Stimulated activated CD8-positive, alpha-beta memory T cell treated with anti-CD3 and anti-CD28 coated beads, Interleukin-2, amount 100 ng/mL, for 48 hours (primary cell): ENCODE results near the gene NRG3.
"Not testable (repeated sequence)": the region's sequence is repeated elsewhere in the genome, so short reads cannot be mapped to it uniquely, and the experiment has no call there.

Experiments used
- DNase-seq, 2 donors: peaks; one replicate each; pipeline ENCODE4 v3.0.0-alpha.2; 2020; ENCODE audit warnings: low read depth in 2 of 2

NRG3 gene

DNA sequence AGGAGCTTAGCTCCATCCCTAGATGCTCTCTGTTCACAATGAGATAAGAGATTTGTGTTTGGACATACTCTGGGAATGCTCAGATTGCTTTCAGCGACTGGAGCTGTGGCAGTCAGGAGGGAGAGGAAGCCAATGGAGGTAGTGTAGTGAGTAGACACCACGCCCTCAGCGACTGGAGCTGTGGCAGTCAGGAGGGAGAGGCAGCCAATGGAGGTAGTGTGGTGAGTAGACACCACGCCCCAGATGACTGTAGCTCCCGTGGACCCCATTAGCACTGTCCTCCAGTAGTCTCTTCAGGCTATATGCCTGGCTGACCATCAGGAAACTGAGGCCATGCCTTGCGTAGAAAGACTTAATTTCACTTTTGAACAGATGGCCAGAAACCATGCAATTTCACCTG is 1033.8 kb downstream of the NRG3 start:
- DNase-seq, result no peak

DNA sequence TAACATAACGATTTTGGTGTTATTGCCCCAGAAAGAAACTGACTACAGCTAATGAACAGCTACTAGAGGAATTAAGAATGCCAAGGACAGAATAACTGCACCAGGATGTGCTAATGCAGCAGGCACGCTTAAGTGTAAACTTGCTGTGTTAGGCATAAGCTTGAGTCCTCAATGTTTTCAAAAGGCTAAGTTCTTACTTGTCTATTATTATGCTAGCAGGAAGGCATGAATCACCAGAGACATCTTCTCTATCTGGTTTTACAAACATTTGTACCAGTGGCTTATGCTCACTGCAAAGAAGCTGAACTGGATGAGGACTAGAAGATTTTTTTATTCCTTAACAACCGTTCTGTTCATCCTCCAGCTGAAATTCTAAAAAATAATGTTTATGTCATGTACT is 1035.3 kb downstream of the NRG3 start:
- DNase-seq, result no peak

DNA sequence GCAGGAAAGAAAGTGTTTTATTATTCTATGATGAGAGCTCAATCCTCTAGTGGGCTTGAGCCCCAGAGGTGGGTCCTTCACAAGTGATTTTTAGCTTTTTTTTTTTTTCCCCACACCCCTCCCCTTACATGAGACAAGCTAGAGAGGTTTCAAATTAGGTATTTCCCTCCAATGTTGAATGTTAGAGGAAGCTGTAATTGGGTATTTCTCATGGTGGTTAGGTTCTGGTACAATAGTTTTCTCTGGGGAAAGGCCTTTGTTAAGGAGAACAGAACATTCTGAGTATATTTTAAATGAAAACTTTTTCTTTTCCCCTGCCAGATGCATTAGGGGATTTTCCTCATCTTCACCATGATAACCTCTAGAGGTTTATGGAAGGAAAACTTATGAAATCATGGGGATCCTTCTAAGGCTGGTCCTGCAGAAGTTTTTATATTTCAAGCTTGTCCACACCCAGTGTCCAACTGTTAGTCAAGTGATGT is 1039.7 kb downstream of the NRG3 start:
- DNase-seq, result no peak

DNA sequence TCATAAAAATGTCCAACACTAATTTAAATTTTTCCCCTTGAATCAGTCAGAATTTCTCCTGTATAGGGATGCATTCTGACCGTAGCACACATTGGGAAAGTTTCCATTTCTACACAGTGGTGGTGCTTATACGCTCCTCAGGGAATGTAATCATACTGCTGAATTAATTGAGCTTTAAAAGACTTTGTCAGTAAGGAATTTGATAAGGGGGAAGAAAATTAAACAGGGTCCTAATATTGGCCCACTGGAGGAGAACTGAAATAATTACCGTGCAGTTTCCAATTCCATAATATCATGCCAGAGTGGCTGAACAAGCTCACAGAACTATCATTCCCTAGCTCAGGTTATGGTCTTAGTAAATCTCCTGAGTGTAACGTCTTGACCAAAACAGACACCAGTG is 1041.9 kb downstream of the NRG3 start:
- no peak for DNase-seq

DNA sequence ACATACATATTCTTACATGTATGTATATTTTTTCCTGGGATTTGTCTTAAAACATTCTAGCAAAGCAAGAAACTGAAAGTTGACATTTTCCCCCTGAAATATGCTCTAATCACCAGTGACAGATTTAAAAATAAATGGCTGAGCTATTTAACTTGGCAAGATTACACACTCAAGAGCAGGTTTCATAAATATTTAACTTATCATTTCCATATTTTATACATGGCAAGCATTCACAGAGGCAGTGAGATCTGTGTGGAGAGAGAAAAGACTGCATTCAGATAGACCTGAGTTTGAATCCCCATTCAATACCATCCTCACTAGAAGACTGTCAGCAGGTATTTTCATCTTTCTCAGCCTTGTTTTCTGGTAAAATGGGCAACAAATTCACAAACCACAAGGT is 1043.0 kb downstream of the NRG3 start:
- DNase-seq, result no peak

DNA sequence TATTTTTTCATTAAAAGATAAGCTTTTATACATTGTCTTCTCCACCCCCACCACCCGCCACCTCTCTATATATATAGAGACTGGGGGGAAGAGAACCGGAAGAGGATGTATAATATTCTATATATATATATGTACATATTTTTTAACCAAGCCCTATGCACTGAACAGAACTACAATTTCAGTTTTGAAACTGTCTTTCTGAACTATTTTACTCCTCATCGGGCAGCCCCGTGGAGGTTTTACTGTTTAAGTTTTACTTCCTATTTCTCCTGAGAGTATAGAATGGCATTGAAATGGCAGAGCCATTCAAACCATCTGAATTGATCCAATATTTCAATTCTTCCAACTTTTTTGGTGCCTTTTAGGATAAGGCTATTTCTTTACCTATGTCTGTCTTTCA is 1047.1 kb downstream of the NRG3 start:
- DNase-seq, result no peak

DNA sequence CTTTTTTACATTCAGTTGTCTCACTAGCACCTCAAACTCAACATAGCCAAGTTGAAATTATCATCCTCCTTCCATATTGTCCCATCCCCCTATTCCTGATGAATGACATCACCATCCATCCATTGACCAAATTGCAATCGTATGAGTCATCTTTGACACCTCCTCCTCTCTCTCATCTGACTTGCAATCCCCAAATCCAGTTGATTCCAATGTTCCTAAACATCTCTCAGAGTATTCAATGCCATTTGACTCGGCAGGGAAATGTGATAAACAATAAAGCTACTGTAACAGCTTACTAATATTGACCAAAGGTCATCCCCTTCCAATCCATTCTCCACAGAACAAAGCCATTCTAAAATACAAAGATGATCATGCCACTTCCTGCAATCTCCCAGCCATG is 1047.8 kb downstream of the NRG3 start:
- no peak for DNase-seq

DNA sequence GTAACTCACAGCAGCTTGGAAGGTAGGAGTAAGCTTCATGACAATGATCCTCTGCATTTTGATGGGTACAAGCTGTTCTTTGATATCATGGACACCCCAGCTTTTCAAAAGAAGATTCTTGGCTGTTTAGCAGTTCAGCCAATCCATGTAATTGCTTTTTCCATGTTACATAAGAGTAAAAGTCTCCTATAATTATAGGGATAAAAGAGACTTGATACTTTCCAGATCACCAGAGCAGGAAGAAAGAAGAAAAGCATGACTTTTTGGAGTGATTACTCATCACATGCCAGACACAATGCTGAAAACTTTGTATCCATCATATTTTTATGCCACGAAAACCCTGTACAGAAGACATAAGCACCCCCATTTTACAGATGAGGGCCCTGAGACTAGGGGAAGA is 1049.7 kb downstream of the NRG3 start:
- DNase-seq, result no peak

DNA sequence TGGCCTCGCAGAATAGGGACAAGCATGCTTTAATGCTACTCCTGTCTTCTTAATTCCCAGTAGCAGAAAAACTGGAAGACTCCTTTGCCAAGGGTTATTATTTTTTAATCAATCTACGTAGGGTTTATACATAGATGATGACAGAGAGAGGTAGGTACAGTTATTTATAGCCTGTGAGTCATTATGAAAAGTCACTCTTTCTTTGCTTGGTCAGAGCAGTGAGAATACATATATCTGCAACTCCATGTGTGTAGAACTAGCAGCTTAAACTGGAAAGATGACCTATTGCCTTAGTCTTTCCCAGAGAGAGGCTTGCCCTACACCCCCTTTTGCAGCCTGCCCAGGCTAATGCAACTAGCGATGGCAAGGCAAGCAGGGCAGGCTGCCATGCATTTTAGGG is 1050.6 kb downstream of the NRG3 start:
- DNase-seq, result no peak

DNA sequence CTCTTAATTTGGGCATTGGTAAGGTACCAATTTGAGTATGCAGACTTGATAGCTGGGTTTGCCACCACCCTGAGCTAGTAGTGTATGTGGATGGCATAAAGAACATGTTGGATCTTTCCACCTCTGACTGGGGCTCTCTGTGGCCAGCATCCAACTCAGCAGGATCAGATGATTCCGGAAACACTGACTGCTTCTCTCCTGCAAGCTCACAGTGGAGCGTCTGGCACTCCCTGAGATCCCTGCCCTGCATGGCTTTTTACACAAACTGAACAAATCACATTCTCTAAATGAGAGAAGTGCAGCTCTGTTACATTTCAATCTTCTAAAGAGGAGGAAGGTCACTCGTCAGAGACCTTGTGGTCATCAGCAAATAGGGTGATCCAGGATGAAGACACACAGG is 1057.5 kb downstream of the NRG3 start:
- no peak for DNase-seq

DNA sequence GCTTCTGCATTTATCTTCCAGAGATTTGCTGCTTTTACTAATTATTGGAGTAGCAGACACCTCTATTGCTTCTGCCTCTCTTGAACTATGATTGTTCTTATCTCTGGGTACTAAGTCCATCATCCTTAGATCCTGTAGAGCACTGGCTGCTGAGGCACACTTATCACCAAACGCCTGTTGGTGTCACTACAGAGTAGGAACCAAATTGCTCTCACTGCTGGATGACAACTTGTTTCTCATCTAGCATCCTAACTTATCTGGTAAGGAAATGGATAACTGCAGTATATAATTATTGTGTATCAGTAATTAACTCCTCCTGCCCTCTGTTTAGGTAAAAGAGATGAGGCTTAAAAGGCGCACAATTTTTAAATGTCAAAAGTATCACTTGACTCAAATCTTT is 1059.4 kb downstream of the NRG3 start:
- no peak for DNase-seq

DNA sequence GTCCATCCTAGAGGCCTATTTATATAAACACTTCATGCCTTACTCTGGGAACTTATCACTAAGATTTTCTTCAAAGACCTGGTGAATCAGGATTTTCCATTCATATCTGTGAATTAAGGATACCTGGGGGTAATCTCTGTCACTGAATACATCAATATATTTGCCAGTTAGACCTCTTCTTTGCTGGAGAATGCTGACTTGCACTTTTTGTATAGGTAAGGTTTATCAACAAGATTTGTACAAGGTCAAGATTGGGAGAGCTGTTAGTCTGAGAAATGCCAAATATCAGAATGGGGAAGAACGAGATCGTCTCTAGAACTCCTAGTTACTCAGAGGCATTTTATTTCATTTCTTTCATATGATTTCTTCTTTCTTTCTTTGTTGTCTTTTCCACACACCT is 1060.0 kb downstream of the NRG3 start:
- no peak for DNase-seq

DNA sequence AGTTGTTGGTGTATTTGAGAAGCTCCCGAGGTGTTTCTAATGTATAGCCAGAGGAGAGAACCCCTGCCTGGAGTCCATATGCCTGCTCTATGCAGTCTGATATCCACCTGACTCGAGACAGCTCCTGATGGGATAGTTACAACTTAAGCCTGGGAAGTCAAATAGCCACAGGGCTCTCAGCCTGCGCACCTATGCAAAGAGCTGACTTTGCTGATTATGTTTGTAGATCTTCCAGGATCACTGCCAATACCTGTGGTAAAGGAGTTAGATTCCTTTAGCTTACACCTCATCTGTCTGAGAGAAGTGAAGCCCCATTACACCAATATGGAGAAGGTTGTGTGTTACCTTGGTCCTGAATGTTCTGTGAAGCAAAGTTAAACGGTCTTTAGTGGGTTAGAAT is 1063.3 kb downstream of the NRG3 start:
- DNase-seq, result no peak

DNA sequence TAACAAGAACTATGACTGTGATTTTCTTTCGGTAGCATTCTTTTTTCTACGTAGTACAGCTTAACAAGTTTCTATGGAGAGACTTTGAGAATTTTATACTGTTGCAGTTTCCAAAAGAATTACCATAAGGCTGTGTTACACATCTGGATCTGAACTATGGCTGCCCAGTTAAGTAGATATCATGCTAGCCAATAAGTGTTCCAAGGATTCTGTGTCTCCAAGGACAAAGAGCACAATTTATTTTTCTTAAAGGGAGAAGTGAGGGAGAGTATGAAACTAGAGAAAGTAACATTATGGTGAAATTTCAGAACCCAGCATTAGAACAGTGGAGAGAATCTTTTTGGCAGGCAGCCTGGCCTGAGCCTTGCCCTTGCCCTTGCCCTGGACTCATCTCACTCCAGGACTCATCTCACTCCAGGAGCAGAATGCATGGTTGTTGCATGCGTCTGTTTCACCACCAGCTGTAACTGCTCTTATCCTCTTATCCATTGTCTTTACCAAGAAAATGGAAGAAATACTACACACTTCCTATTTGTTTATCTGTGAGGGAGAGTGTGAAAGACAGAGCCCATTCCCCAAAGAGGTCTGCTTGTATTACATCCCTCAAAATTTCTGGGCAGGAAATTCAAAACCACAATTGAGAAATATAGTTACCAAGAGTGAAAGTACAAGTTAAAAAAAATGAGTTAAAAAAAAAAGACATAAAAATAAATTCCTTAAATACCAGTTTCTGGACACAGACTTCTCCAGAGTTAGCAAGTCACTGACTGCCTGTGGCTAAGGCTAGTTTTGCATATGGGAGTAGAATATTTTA is 1067.5 kb downstream of the NRG3 start:
- no peak for DNase-seq

DNA sequence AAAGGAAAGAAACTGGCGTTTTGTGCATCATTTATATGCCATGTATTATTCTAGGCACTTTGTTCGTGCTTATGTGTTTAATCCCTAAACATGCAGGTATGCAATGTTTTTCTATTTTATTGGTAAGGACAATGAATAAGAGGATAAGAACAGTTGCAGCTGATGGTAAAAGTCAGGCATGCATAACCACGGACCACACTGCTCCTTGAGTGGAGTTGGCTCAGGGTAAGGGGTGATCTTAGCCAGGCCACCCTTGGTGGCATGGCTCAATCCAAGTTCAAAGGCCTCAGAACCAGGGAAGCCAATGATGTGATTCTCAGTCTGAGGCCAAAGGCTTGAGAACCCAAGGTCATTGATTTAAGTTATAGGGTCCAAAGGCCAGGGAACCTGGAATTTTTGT is 1068.1 kb downstream of the NRG3 start:
- no peak for DNase-seq

DNA sequence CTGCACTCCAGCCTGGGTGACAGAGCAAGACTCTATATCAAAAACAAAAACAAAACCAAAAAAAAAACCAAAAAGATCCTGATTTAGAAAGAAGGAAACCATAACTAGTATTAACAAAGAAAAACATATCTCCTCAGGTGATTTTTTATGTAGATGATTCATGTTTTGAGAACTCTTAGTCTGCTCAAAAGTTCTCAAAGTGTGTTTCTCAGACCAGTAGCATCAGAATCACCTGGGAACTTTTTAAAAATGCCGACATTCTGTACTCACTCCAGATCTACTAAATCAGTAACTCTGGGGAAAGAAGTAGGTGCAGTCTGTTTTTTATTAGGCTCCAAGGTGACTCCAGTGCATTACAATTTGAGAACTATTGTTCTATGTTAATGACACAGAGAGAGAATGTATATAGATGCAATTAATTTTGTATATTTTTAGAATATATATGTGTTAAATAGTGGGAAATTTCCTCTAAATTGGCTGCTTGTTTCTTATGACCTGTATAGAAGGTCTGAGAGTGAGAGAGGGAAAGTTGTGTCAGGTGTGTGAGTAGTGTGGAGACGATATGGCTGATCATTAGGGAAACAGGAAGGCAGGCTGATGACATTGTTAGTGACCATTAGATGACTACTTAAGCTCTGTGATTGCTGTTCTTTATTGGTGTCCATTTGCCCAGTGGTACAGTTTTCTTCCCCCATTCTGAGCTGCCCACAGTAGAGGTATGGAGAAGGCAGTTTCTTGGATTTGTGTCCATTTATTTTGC is 1075.0 kb downstream of the NRG3 start:
- DNase-seq, result no peak

DNA sequence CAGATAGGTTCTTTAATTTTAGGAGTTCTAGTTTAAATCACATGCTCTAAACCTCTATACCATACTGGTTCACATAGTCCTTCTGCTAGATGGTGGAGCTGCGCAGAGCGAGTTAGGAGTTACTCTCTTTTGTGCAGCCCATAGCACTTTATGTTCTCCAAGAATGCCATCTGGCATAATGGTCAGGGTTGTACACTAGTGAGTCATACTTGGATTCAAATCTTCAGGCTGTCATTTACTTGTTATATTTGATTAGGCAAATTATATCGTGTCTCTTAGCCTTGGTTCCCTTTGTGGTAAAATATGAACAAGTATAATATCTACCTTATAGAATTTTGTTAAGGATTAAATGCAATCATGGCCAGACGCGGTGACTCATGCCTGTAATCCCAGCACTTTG is 1078.3 kb downstream of the NRG3 start:
- no peak for DNase-seq

DNA sequence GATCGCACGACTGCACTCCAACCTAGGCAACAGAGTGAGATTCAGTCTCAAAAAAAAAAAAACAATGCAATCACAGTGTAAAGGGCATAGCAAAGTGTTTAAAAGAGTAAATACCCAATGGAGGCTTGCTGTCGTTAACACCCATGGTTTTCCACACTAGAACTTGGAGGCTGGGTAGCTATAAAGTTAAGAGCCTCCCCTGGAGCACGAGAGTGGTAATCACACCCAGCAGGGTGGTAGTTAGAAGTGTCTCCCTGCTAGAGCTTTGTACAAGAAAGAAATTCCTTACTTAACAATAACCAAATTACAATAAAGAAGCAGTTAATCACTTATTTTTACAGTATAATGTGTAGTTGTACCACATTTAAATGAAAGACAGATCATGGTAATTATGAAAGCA is 1078.9 kb downstream of the NRG3 start:
- no peak for DNase-seq

DNA sequence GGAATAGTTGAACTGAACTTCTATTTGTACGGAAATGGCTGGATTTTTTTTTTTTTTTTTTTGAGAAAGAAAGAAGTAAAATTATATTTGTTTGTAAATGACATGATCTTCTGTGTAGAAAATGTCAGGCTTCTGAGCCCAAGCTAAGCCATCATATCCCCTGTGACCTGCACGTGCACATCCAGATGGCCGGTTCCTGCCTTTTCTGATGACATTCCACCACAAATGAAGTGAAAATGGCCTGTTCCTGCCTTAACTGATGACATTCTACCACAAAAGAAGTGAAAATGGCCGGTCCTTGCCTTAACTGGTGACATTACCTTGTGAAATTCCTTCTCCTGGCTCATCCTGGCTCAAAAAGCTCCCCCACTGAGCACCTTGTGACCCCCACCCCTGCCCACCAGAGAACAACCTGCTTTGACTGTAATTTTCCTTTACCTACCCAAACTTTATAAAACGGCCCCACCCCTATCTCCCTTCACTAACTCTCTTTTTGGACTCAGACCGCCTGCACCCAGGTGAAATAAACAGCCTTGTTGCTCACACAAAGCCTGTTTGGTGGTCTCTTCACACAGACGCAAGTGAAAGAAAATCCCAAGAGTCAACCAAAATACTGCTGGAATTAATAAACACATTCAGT is 1085.5 kb downstream of the NRG3 start:
- not testable (repeated sequence) for DNase-seq

DNA sequence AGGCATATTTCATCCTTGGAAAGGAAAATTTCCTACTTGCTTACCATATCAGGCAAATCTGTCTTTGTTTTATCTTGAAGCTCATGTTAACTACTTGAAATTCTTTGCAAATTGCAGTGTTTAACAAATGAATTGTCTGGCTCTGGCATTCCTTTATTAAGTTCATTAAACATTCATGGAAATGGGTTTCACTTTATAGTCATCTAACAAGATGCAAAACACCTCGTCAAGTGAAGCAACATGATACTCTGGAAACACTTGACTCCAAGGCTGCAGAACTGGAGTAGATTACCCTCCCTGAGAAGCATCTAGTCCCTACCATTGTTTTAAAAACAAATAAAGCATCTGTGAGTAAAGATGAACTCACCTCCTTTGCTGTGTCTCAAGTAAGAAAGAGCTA is 1086.9 kb downstream of the NRG3 start:
- DNase-seq, result no peak

DNA sequence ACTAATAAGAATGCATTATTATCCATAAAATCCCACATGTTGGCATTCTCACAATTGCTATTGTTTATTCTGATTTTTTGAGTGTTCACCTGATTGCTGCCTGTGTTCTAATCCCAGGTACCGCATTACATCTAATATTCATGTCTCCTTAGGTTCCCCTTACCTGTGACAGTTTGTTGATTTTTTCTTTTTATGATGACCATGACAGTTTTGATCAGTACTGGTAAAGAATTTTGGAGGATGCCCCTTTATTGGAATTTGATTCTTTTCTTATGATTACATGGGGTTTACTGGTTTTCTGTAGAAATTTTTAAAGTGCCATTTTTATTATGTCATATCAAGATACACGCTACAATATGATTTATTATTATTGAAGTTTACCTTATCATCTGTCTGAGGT is 1091.1 kb downstream of the NRG3 start:
- no peak for DNase-seq

DNA sequence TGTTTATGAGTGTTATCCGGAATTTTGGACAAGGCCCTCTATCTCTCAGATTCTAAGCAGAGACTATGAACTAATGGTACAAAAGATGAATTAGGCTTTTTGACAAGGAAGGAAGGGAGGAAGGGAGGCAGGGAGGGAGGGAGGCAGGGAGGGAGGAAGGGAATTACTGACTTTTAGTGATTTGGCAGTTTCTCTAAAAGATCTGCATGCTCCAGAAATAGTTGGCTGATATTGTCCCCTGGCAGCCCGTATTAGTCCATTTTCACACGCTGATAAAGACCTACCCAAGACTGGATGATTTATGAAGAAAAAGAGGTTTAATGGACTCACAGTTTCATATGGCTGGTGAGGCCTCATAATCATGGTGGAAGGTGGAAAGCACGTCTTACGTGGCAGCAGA is 1093.5 kb downstream of the NRG3 start:
- DNase-seq, result no peak

DNA sequence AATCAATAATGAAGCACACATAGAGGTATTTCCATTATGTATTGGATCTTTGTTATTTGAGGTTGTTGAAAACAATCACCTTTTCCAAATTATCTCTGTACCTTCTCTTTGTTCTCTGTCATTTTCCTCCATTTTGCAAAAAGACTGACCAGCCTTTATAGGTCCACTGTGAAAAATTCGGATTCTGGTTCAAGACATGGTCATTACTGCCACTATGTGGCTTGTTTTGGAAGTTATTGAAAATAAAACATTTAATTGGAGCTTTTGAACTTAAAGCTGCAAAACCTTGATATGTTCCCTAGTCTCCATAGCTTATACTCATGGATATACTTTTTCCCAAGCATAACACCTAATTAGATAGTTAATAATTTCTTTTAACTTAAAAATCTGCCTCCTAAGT is 1094.4 kb downstream of the NRG3 start:
- DNase-seq, result no peak
